Stomach (tissue), 4 donors: ENCODE data around the gene ANKRD22.

ENCODE experiments used
- EP300 ChIP-seq: sonication (generic); formaldehyde crosslinking; IDR thresholded peaks from one replicate; pipeline ENCODE4 v1.6.1; 2017; ENCODE audit warnings: antibody characterized with exemption
- TF ChIP-seq, protein P1 (sequence below), 7 experiments: fragments of 450-650 bp in 4 of 7; fragments of 200-600 bp in 3 of 7; sonication (generic) in 3 of 7; IDR thresholded peaks; one replicate each; pipeline ENCODE4 v1.5.1; 2016 to 2019; ENCODE audit warnings: antibody characterized with exemption in 7 of 7, control low read depth in 2 of 7, mild to moderate bottlenecking in 1 of 7

DNA sequence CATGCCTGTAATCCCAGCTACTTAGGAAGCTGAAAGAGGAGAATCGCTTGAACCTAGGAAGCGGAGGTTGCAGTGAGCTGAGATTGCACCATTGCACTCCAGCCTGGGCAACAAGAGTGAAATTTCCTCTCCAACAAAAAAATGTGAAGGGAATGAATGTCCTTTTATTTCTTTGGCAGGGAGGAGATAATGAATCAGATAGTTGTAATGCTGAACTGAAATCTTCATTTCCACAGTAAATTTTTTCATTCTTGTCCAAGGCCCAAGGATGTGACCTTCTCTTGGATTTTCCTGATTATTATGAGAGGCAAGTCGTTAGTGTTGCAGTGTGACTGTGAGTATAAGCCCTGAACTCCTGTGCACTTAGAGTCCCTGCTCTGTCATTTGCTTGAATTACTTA, 42.0 kb upstream of the ANKRD22 start:
- TF ChIP-seq, protein P1, sequence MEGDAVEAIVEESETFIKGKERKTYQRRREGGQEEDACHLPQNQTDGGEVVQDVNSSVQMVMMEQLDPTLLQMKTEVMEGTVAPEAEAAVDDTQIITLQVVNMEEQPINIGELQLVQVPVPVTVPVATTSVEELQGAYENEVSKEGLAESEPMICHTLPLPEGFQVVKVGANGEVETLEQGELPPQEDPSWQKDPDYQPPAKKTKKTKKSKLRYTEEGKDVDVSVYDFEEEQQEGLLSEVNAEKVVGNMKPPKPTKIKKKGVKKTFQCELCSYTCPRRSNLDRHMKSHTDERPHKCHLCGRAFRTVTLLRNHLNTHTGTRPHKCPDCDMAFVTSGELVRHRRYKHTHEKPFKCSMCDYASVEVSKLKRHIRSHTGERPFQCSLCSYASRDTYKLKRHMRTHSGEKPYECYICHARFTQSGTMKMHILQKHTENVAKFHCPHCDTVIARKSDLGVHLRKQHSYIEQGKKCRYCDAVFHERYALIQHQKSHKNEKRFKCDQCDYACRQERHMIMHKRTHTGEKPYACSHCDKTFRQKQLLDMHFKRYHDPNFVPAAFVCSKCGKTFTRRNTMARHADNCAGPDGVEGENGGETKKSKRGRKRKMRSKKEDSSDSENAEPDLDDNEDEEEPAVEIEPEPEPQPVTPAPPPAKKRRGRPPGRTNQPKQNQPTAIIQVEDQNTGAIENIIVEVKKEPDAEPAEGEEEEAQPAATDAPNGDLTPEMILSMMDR (IDR thresholded peaks at IDR 0.05), result no peak
- TF ChIP-seq EP300, result no peak
